Measurements from ENCODE around the gene ITGA5.

GRCh38 chr12:54379398-54380201 is 39.5 kb downstream of the ITGA5 start:
- TF ChIP-seq POLR2AphosphoS5 (IDR thresholded peaks at IDR 0.05; ENCODE audit: borderline replicate concordance, low read depth, low read length): no peak
- no peak for TF ChIP-seq EZH2 (IDR thresholded peaks at IDR 0.05)
